ENCODE measurements around the gene LRP2.
A peak's percentile ranks its signal among the peaks of the same experiment; 100 is the strongest.
"Not testable (repeated sequence)": the region's sequence is repeated elsewhere in the genome, so short reads cannot be mapped to it uniquely, and the experiment has no call there.

The LRP2 gene

GRCh38 chr2:169323841-169324240 lies 38.5 kb downstream of the LRP2 start:
- DNase-seq (ENCODE audit: low read depth) = no peak
- TF ChIP-seq, protein P1, sequence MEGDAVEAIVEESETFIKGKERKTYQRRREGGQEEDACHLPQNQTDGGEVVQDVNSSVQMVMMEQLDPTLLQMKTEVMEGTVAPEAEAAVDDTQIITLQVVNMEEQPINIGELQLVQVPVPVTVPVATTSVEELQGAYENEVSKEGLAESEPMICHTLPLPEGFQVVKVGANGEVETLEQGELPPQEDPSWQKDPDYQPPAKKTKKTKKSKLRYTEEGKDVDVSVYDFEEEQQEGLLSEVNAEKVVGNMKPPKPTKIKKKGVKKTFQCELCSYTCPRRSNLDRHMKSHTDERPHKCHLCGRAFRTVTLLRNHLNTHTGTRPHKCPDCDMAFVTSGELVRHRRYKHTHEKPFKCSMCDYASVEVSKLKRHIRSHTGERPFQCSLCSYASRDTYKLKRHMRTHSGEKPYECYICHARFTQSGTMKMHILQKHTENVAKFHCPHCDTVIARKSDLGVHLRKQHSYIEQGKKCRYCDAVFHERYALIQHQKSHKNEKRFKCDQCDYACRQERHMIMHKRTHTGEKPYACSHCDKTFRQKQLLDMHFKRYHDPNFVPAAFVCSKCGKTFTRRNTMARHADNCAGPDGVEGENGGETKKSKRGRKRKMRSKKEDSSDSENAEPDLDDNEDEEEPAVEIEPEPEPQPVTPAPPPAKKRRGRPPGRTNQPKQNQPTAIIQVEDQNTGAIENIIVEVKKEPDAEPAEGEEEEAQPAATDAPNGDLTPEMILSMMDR (IDR thresholded peaks at IDR 0.05; ENCODE audit: insufficient read depth, low read depth, low read length, missing control alignments) = no peak
- H3K4me3 ChIP-seq (ENCODE audit: low read length) = no peak overlapping the region

DNA sequence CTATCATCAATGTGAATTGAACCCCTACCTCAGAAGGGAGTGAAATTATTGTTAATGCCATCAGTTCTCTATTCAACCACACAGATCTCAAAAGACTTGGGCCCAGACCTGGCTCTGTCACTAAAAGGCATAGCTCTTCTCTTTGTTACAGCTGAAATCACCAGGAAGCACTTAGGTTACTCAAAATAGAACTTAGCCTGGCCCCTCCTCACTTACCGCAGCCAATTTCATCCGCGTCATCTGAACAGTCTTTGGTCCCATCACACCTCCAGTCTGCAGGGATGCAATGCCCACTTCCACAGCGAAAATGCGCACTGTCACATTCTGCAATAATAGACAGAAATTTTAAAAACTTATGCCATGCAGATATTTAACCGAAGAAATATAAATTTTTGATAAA lies 41.8 kb downstream of the LRP2 start:
- DNase-seq (ENCODE audit: low read depth) = no peak
- TF ChIP-seq, protein P1 (IDR thresholded peaks at IDR 0.05; ENCODE audit: insufficient read depth, low read depth, low read length, missing control alignments) = no peak
- no peak overlapping the region for H3K4me3 ChIP-seq (ENCODE audit: low read length)

- no peak overlapping the region for H3K4me3 ChIP-seq (ENCODE audit: low read length)
- DNase-seq (ENCODE audit: low read depth) = no peak
- TF ChIP-seq, protein P1 (IDR thresholded peaks at IDR 0.05; ENCODE audit: insufficient read depth, low read depth, low read length, missing control alignments) = no peak
These were observed 47.0 kb downstream of the LRP2 start for GRCh38 chr2:169315357-169315756.

GRCh38 chr2:169308349-169308748 lies 54.0 kb downstream of the LRP2 start:
- DNase-seq (ENCODE audit: low read depth); H3K4me3 ChIP-seq (ENCODE audit: low read length): not testable (repeated sequence)

- not testable (repeated sequence) for DNase-seq (ENCODE audit: low read depth); H3K4me3 ChIP-seq (ENCODE audit: low read length)
These were observed 57.6 kb downstream of the LRP2 start for GRCh38 chr2:169304689-169305088.

DNA sequence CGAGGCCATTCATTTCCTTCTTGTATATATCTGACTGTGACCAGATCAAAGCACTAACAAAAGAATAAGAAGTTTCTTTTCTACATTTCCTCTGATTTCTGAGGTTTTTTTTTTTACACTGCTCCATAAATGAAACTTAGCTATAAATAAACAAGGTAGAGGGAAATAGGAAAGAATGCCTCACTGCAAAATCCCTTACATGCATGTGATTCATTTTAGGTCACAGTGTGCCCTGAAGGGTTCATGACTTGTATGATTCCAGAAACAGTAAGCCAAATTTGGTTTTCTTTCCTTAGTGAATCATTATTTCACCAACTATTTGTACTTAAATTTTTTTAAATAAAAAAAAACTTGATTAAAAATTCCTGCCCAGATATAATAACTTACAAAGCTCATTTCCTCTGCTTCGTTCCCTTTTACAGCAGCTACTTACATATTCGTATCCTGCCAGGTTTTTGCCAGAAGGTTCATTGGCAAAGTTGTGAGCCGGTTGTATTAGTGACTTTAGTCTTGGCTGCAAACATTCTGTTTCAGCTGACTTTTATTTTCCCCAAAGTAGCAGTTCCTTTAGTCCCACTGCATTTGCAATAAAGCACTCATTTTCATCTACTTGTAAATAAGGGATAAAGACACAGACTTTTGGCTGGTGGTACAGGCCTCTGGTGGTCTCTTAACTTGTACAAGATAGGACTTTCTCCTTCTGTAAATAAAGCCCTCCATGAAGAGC lies 58.6 kb downstream of the LRP2 start:
- DNase-seq (ENCODE audit: low read depth) = peak; percentile 65
- TF ChIP-seq, protein P1 (IDR thresholded peaks at IDR 0.05; ENCODE audit: insufficient read depth, low read depth, low read length, missing control alignments) = no peak
- H3K4me3 ChIP-seq (ENCODE audit: low read length) = no peak overlapping the region

GRCh38 chr2:169302364-169302763 lies 60.0 kb downstream of the LRP2 start:
- TF ChIP-seq, protein P1 (IDR thresholded peaks at IDR 0.05; ENCODE audit: insufficient read depth, low read depth, low read length, missing control alignments) = no peak
- DNase-seq (ENCODE audit: low read depth) = no peak

DNA sequence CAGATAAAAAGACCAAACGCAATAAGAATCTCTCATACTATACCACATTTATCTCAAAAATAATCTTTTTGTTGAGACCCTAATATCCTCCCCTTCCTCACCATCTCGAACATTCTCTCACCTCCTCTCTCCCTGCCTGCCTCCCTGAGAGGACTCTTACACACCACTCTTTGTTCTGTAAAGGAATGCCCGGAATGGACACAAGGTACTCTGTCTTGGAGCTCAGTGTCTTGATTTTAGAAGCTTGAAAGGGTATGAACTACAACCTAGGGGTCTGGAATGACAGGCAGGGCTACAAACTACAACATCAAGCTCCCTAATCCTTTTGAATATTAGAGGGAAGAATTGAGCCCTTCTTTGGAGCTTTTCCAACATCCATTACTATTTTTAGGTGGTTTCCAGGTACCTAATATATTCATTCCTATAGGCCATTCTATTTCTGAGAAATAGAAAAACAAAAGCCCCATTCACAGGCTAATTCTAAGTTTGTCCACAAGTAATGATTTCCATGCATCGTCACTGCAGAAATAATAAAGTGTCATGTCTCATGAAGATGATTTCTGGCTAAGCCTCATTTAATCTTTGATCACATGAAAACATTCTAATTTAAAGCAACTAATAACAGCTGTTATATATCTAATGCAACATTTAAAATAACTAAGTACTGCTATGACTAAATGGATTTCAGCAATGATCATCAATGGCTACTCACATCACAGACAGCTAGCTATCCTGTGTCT lies 60.6 kb downstream of the LRP2 start:
- H3K4me3 ChIP-seq (ENCODE audit: low read length) = no peak overlapping the region
- DNase-seq (ENCODE audit: low read depth) = no peak
- TF ChIP-seq, protein P1 (IDR thresholded peaks at IDR 0.05; ENCODE audit: insufficient read depth, low read depth, low read length, missing control alignments) = no peak

More at GRCh38 chr2:169302364-169302763, 60.0 kb downstream of the LRP2 start:
- H3K4me3 ChIP-seq (ENCODE audit: low read length) = no peak overlapping the region

All from epithelial cell of esophagus (primary cell).